HG03025 (cell line): ENCODE measurements around the gene NEIL1.
"Not testable (repeated sequence)": the region's sequence is repeated elsewhere in the genome, so short reads cannot be mapped to it uniquely, and the experiment has no call there.

Experiments used
- ATAC-seq: cut with Tn5 transposase; IDR thresholded peaks from one replicate; pipeline ENCODE4 v1.9.1; 2021; ENCODE audit warnings: mild to moderate bottlenecking, moderate library complexity; ENCODE audit not compliant: unreplicated experiment, low FRiP score

NEIL1 gene

GRCh38 chr15:75332093-75332492 is 14.7 kb upstream of the NEIL1 start:
- not testable (repeated sequence) for ATAC-seq

GRCh38 chr15:75333654-75334419 is 13.0 kb upstream of the NEIL1 start:
- ATAC-seq: not testable (repeated sequence)

GRCh38 chr15:75335313-75335704 is 11.5 kb upstream of the NEIL1 start:
- ATAC-seq: no peak

GRCh38 chr15:75335705-75336355 is 11.0 kb upstream of the NEIL1 start, which contains the start of gene COMMD4:
Gene COMMD4, plus strand, starts transcription at chr15:75336063. Its CDS starts 27 bp downstream, at chr15:75336090.
- no peak for ATAC-seq

- no peak for ATAC-seq
These were observed 8.1 kb upstream of the NEIL1 start for GRCh38 chr15:75338661-75339240.

- ATAC-seq: no peak
These were observed 7.2 kb upstream of the NEIL1 start for GRCh38 chr15:75339531-75340240.

GRCh38 chr15:75342221-75342620 is 4.6 kb upstream of the NEIL1 start:
- no peak for ATAC-seq

- not testable (repeated sequence) for ATAC-seq
These were observed 2.9 kb upstream of the NEIL1 start for GRCh38 chr15:75343953-75344352.

- no peak for ATAC-seq
These were observed 589 bp downstream of the NEIL1 start for GRCh38 chr15:75347222-75348033.

- ATAC-seq: no peak
These were observed 1.3 kb downstream of the NEIL1 start for GRCh38 chr15:75348034-75348561.

GRCh38 chr15:75348562-75349350 is 1.9 kb downstream of the NEIL1 start:
- no peak for ATAC-seq

GRCh38 chr15:75349351-75349669 is 2.5 kb downstream of the NEIL1 start:
- ATAC-seq: not testable (repeated sequence)

GRCh38 chr15:75349851-75350588 is 3.2 kb downstream of the NEIL1 start:
- no peak for ATAC-seq

- no peak for ATAC-seq
These were observed 3.9 kb downstream of the NEIL1 start for GRCh38 chr15:75350601-75351361.

GRCh38 chr15:75352186-75353080 is 5.6 kb downstream of the NEIL1 start:
- no peak for ATAC-seq

- no peak for ATAC-seq
These were observed 6.8 kb downstream of the NEIL1 start for GRCh38 chr15:75353604-75354003.

- ATAC-seq: no peak
These were observed 7.6 kb downstream of the NEIL1 start for GRCh38 chr15:75354454-75354853.
